Neural progenitor cell (in vitro differentiated cells): ENCODE data around the gene NAA15. TPM values are rescaled to one million over a fixed set of nuclear protein-coding genes. Genes with fewer than 3 reads are reported as not detected.
A peak's percentile ranks its signal among the peaks of the same experiment; 100 is the strongest.
"Not testable (repeated sequence)": the region's sequence is repeated elsewhere in the genome, so short reads cannot be mapped to it uniquely, and the experiment has no call there.

Experiments used
- DNase-seq: peaks from one replicate; pipeline ENCODE4 v3.0.0-alpha.2; 2016; ENCODE audit warnings: low spot score
- H2AFZ ChIP-seq: fragments of 200-600 bp; sonication (generic); replicated peaks from 2 replicates; pipeline ENCODE4 v1.6.1; 2016; ENCODE audit warnings: antibody characterized with exemption
- H3F3A ChIP-seq: fragments of 200-600 bp; sonication (generic); 2 replicates; pipeline ENCODE4 v1.6.1; 2016; ENCODE audit warnings: antibody characterized with exemption, low read depth
- H3K27ac ChIP-seq: fragments of 200-600 bp; sonication (generic); 2 replicates; pipeline ENCODE4 v1.5.1; 2016; ENCODE audit warnings: mild to moderate bottlenecking
- H3K27me3 ChIP-seq: fragments of 200-600 bp; sonication (generic); 2 replicates; pipeline ENCODE4 v1.6.1; 2016; ENCODE audit warnings: mild to moderate bottlenecking, moderate library complexity
- H3K36me3 ChIP-seq: fragments of 200-600 bp; sonication (generic); 2 replicates; pipeline ENCODE4 v1.5.1; 2016
- H3K4me1 ChIP-seq: fragments of 200-600 bp; sonication (generic); 2 replicates; pipeline ENCODE4 v1.6.1; 2016; ENCODE audit warnings: mixed run types
- H3K4me2 ChIP-seq: fragments of 200-600 bp; sonication (generic); 2 replicates; pipeline ENCODE4 v1.6.1; 2016
- H3K4me3 ChIP-seq: fragments of 200-600 bp; sonication (generic); 2 replicates; pipeline ENCODE4 v1.5.1; 2016
- H3K79me2 ChIP-seq: fragments of 200-600 bp; sonication (generic); 2 replicates; pipeline ENCODE4 v1.6.1; 2016; ENCODE audit warnings: low read depth
- H3K9ac ChIP-seq: fragments of 200-600 bp; sonication (generic); 2 replicates; pipeline ENCODE4 v1.6.1; 2016
- H3K9me3 ChIP-seq: fragments of 200-600 bp; sonication (generic); 2 replicates; pipeline ENCODE4 v1.5.1; 2016; ENCODE audit warnings: low read depth
- H4K20me1 ChIP-seq: fragments of 200-600 bp; sonication (generic); 2 replicates; pipeline ENCODE4 v1.6.1; 2016; ENCODE audit warnings: low read depth
- H3K27ac Mint-ChIP-seq: 3 replicates; pipeline ENCODE4 v1.8.0; 2021; ENCODE audit warnings: mixed read lengths
- H3K27me3 Mint-ChIP-seq: 2 replicates; pipeline ENCODE4 v1.8.0; 2022; ENCODE audit warnings: low read depth, mild to moderate bottlenecking, inconsistent platforms, moderate library complexity, mixed read lengths; ENCODE audit not compliant: insufficient read depth
- H3K36me3 Mint-ChIP-seq: 3 replicates; pipeline ENCODE4 v1.8.0; 2021; ENCODE audit warnings: mixed read lengths
- H3K4me1 Mint-ChIP-seq: 3 replicates; pipeline ENCODE4 v1.8.0; 2021; ENCODE audit warnings: mixed read lengths
- H3K4me3 Mint-ChIP-seq: 3 replicates; pipeline ENCODE4 v1.8.0; 2021; ENCODE audit warnings: mild to moderate bottlenecking, moderate library complexity, mixed read lengths
- H3K9me3 Mint-ChIP-seq: 3 replicates; pipeline ENCODE4 v1.8.0; 2020; ENCODE audit warnings: mixed read lengths
- EZH2 ChIP-seq: fragments of 200-600 bp; sonication (generic); IDR thresholded peaks from 2 replicates; pipeline ENCODE4 v1.6.1; 2017; ENCODE audit warnings: antibody characterized with exemption, mild to moderate bottlenecking, moderate library complexity
- EZH2phosphoT487 ChIP-seq: fragments of 200-600 bp; sonication (generic); IDR thresholded peaks from 2 replicates; pipeline ENCODE4 v1.6.1; 2017; ENCODE audit warnings: antibody characterized with exemption
- total RNA-seq: library from RNA; depleted of rRNA; stranded (reverse); fragments of >200 nt; gene quantifications from 2 replicates; pipeline ENCODE4 v1.2.3, GENCODE V29; 2015; ENCODE audit warnings: low replicate concordance
- TF ChIP-seq, protein P1 (sequence below): fragments of 200-600 bp; sonication (generic); IDR thresholded peaks from 2 replicates; pipeline ENCODE4 v1.5.1; 2017; ENCODE audit warnings: antibody characterized with exemption, mild to moderate bottlenecking

The NAA15 gene
- total RNA-seq, result 47.2 and 69.0 TPM in 2 replicates

DNA sequence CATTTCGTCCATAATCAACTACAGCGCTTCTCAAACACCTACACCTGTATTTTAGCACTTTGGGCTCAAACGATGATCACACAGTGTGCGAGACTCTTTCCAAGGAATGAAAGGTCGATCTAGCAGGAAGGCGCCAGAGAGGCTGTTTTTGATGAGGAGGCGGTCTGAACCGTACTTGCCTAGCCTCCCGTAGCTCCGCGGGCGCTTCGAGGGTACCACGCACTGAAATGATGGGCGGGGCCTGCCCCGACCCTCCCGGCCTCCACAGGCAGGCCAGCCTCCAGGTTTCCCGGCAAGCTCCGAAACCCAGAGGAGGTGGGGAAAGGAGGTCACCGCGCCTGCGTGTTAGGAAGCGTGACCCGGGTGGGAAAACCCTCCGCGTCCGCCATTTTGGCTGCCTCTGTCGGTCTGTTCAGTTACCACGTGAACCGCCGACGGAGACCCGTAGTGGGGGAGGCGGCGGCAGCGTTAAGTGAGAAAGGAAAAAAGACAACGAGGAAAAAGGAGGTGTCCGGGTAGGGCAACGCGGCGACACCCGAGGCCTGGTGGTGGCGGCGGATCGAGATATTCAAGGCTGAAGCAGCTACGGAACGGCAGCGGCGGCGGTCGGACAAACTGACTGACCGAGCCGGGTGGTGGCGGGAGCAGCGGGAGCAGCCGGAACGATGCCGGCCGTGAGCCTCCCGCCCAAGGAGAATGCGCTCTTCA, at the start of gene NAA15:
Gene NAA15 (plus strand): TSS at position 393 of the 708 bp plus-strand sequence. CDS start 273 bp downstream, at position 666.
- TF ChIP-seq EZH2, result peak; percentile 63
- no peak for TF ChIP-seq EZH2phosphoT487
- Histone ChIP-seq H3K9me3 (peaks cover 6% of the 10 kb centered on the region), H3K9ac (peak within 1 kb of the TSS; percentile 80), H3K79me2 (peaks cover 70% of the 10 kb centered on the region), H3K27me3 (no peaks in the 10 kb centered on the region), H4K20me1 (peaks cover 12% of the 10 kb centered on the region), H2AFZ (peak within 1 kb of the TSS; percentile 94), H3K27ac (peak within 1 kb of the TSS; percentile 91), H3K4me1 (peaks cover 18% of the 10 kb centered on the region), H3K4me2 (peak within 1 kb of the TSS; percentile 91), H3F3A (peaks cover 29% of the 10 kb centered on the region), H3K4me3 (peak within 1 kb of the TSS; percentile 73), H3K36me3 (peaks cover 10% of the 10 kb centered on the region)
- H3K27ac Mint-ChIP-seq, result peak within 1 kb of the TSS; percentile 99
- peaks cover 37% of the 10 kb centered on the region for H3K4me1 Mint-ChIP-seq
- peaks cover 2% of the 10 kb centered on the region for H3K27me3 Mint-ChIP-seq
- H3K4me3 Mint-ChIP-seq, result peak within 1 kb of the TSS; percentile 99
- peaks cover 21% of the 10 kb centered on the region for H3K36me3 Mint-ChIP-seq
- peak; percentile 99 for DNase-seq
- peaks cover 16% of the 10 kb centered on the region for H3K9me3 Mint-ChIP-seq

DNA sequence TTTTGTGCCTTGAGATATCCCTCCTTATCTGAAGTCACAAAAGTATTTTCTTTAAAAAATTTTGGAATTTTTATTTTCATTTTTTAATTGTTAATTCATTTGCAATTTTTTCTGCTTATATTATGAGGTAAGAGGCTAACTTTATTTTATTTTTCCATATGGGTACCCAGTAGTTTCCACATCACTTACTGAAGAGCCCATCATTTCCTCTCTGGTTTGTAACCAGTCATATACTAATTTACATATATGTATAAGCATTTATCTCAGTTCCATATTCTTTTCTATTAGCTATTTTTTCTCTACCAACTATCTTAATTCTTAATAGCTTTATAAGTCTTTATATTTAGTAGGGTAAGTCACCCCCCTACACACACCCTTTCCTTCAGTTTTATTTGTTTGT, 48.3 kb upstream of the NAA15 start:
- DNase-seq, result no peak
- H3K79me2 ChIP-seq, result no peaks in the 10 kb centered on the region
- H3K9ac ChIP-seq, result no peak overlapping the region
- no peaks in the 10 kb centered on the region for H4K20me1 ChIP-seq
- H3K9me3 Mint-ChIP-seq, result no peaks in the 10 kb centered on the region
- H3K4me2 ChIP-seq, result no peak overlapping the region
- H2AFZ ChIP-seq, result no peak overlapping the region
- no peaks in the 10 kb centered on the region for H3K4me1 ChIP-seq
- H3K27ac Mint-ChIP-seq, result no peak overlapping the region
- TF ChIP-seq, protein P1, sequence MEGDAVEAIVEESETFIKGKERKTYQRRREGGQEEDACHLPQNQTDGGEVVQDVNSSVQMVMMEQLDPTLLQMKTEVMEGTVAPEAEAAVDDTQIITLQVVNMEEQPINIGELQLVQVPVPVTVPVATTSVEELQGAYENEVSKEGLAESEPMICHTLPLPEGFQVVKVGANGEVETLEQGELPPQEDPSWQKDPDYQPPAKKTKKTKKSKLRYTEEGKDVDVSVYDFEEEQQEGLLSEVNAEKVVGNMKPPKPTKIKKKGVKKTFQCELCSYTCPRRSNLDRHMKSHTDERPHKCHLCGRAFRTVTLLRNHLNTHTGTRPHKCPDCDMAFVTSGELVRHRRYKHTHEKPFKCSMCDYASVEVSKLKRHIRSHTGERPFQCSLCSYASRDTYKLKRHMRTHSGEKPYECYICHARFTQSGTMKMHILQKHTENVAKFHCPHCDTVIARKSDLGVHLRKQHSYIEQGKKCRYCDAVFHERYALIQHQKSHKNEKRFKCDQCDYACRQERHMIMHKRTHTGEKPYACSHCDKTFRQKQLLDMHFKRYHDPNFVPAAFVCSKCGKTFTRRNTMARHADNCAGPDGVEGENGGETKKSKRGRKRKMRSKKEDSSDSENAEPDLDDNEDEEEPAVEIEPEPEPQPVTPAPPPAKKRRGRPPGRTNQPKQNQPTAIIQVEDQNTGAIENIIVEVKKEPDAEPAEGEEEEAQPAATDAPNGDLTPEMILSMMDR, result no peak
- TF ChIP-seq EZH2phosphoT487 (no peak), EZH2 (no peak)
- no peaks in the 10 kb centered on the region for H3K9me3 ChIP-seq
- H3F3A ChIP-seq, result no peaks in the 10 kb centered on the region
- no peaks in the 10 kb centered on the region for H3K27me3 Mint-ChIP-seq
- no peak overlapping the region for H3K4me3 ChIP-seq
- no peaks in the 10 kb centered on the region for H3K36me3 Mint-ChIP-seq
- H3K27ac ChIP-seq, result no peak overlapping the region
- H3K4me3 Mint-ChIP-seq, result no peak overlapping the region
- peaks cover 2% of the 10 kb centered on the region for H3K4me1 Mint-ChIP-seq
- H3K36me3 ChIP-seq, result peaks cover 7% of the 10 kb centered on the region
- H3K27me3 ChIP-seq, result no peaks in the 10 kb centered on the region

DNA sequence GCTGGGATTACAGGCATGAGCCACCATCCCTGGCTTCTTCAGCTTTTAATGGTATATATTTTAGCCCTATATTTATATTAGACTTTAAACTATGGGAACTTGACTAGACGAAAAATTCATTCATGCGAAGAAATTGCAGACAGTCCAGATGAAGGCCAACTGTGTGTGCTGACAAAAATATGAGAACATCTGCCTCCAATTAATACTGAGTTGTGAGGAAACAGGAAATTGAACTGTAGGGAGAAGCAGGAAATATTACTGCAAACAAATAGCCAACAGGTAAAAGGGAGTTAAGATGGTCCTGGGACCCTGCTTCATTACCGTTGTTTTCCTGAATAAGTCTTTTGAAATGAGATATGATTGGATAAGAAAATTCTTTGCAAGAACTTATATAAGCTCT, 47.6 kb upstream of the NAA15 start:
- H3K9ac ChIP-seq, result no peak overlapping the region

DNA sequence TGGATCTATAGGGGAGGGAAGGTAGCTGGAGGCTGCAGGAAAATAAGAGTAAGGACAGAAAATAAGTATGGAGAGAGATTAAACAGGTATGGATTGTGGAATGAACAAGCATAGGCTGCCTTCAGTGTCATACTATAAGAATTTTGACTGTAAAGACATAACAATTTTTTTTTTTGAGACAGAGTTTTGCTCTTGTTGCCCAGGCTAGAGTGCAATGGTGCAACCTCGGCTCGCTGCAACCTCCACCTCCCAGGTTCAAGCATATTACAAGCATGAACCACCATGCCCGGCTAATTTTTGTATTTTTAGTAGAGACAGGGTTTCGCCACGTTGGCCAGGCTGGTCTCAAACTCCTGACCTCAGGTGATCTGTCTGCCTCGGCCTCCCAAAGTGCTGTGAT, 45.7 kb upstream of the NAA15 start:
- not testable (repeated sequence) for H2AFZ ChIP-seq

More for the DNA sequence above, 47.6 kb upstream of the NAA15 start:
- H4K20me1 ChIP-seq, result no peaks in the 10 kb centered on the region
- H3K36me3 ChIP-seq, result peaks cover 7% of the 10 kb centered on the region
- no peaks in the 10 kb centered on the region for H3K79me2 ChIP-seq
- no peaks in the 10 kb centered on the region for H3F3A ChIP-seq
- H3K27ac ChIP-seq, result no peak overlapping the region
- H2AFZ ChIP-seq, result no peak overlapping the region
- H3K4me3 ChIP-seq, result no peak overlapping the region
- no peak for TF ChIP-seq EZH2
- no peak for TF ChIP-seq EZH2phosphoT487
- TF ChIP-seq, protein P1, result no peak
- Mint-ChIP-seq H3K9me3 (no peaks in the 10 kb centered on the region), H3K27ac (no peak overlapping the region), H3K36me3 (no peaks in the 10 kb centered on the region), H3K4me1 (peaks cover 2% of the 10 kb centered on the region), H3K27me3 (no peaks in the 10 kb centered on the region), H3K4me3 (no peak overlapping the region)
- H3K4me1 ChIP-seq, result no peaks in the 10 kb centered on the region
- H3K9me3 ChIP-seq, result no peaks in the 10 kb centered on the region
- no peak for DNase-seq
- H3K27me3 ChIP-seq, result no peaks in the 10 kb centered on the region
- H3K4me2 ChIP-seq, result no peak overlapping the region

More for the DNA sequence above, 45.7 kb upstream of the NAA15 start:
- not testable (repeated sequence) for H3K4me1 Mint-ChIP-seq, H3K79me2 ChIP-seq, H3K27ac Mint-ChIP-seq, H3K36me3 Mint-ChIP-seq, H3K36me3 ChIP-seq, H3F3A ChIP-seq, H3K27ac ChIP-seq, DNase-seq, H3K9me3 Mint-ChIP-seq, H3K27me3 ChIP-seq, H3K4me2 ChIP-seq, H3K9ac ChIP-seq, H3K4me3 ChIP-seq, H3K4me1 ChIP-seq, H3K9me3 ChIP-seq, H3K4me3 Mint-ChIP-seq, H3K27me3 Mint-ChIP-seq, H4K20me1 ChIP-seq
